H1 (cell line): ENCODE measurements around the gene SESN1. TPM values are rescaled to one million over a fixed set of nuclear protein-coding genes. Genes with fewer than 3 reads are reported as not detected.

Experiments
- GTF2F1 ChIP-seq: IDR thresholded peaks from 2 replicates; pipeline ENCODE4 v1.6.1; 2012; ENCODE audit warnings: low read depth, low read length, improper control_type of control experiment, borderline replicate concordance
- MAX ChIP-seq: IDR thresholded peaks from 2 replicates; pipeline ENCODE4 v1.6.1; 2012; ENCODE audit warnings: inconsistent platforms
- polyA plus RNA-seq, 7 experiments: library from polyadenylated mRNA; depleted of rRNA in 3 of 7; stranded (reverse) in 5 of 7; unstranded in 2 of 7; fragments of >200 nt in 5 of 7; fragments of 200-250 nt in 2 of 7; gene quantifications; 1 replicate in 5 of 7; 2 replicates in 1 of 7; 4 replicates in 1 of 7; pipeline versions ENCODE4 v1.2.1 to v1.2.3, GENCODE V29; 2011 to 2013; ENCODE audit warnings: missing spikeins in 2 of 7, mixed read lengths in 2 of 7
- total RNA-seq: library from RNA; stranded (reverse); fragmentation: NEBNext Ultra II Directional; extraction: Animal tissue kit (Norgen Biotek cat#: 25700); gene quantifications from 2 replicates; pipeline ENCODE4 v1.2.1, GENCODE V29; 2021
- TF ChIP-seq, protein P1 (sequence below): fragments of 300-600 bp; sonication (generic); IDR thresholded peaks from 2 replicates; pipeline ENCODE4 v1.7.1; 2012; ENCODE audit warnings: low read length, moderate library complexity, mild to moderate bottlenecking, inconsistent platforms; ENCODE audit not compliant: insufficient replicate concordance
- TF ChIP-seq, protein P2 (sequence below): IDR thresholded peaks from 2 replicates; pipeline ENCODE4 v1.6.1; 2012; ENCODE audit warnings: low read length, inconsistent platforms

SESN1 gene
- total and polyA plus RNA-seq, 2 of the 8 experiments (the other 6 are each of a cell fraction or from before 2014, with no cell fraction given), result 12.8 to 15.6 TPM

- TF ChIP-seq, protein P1, sequence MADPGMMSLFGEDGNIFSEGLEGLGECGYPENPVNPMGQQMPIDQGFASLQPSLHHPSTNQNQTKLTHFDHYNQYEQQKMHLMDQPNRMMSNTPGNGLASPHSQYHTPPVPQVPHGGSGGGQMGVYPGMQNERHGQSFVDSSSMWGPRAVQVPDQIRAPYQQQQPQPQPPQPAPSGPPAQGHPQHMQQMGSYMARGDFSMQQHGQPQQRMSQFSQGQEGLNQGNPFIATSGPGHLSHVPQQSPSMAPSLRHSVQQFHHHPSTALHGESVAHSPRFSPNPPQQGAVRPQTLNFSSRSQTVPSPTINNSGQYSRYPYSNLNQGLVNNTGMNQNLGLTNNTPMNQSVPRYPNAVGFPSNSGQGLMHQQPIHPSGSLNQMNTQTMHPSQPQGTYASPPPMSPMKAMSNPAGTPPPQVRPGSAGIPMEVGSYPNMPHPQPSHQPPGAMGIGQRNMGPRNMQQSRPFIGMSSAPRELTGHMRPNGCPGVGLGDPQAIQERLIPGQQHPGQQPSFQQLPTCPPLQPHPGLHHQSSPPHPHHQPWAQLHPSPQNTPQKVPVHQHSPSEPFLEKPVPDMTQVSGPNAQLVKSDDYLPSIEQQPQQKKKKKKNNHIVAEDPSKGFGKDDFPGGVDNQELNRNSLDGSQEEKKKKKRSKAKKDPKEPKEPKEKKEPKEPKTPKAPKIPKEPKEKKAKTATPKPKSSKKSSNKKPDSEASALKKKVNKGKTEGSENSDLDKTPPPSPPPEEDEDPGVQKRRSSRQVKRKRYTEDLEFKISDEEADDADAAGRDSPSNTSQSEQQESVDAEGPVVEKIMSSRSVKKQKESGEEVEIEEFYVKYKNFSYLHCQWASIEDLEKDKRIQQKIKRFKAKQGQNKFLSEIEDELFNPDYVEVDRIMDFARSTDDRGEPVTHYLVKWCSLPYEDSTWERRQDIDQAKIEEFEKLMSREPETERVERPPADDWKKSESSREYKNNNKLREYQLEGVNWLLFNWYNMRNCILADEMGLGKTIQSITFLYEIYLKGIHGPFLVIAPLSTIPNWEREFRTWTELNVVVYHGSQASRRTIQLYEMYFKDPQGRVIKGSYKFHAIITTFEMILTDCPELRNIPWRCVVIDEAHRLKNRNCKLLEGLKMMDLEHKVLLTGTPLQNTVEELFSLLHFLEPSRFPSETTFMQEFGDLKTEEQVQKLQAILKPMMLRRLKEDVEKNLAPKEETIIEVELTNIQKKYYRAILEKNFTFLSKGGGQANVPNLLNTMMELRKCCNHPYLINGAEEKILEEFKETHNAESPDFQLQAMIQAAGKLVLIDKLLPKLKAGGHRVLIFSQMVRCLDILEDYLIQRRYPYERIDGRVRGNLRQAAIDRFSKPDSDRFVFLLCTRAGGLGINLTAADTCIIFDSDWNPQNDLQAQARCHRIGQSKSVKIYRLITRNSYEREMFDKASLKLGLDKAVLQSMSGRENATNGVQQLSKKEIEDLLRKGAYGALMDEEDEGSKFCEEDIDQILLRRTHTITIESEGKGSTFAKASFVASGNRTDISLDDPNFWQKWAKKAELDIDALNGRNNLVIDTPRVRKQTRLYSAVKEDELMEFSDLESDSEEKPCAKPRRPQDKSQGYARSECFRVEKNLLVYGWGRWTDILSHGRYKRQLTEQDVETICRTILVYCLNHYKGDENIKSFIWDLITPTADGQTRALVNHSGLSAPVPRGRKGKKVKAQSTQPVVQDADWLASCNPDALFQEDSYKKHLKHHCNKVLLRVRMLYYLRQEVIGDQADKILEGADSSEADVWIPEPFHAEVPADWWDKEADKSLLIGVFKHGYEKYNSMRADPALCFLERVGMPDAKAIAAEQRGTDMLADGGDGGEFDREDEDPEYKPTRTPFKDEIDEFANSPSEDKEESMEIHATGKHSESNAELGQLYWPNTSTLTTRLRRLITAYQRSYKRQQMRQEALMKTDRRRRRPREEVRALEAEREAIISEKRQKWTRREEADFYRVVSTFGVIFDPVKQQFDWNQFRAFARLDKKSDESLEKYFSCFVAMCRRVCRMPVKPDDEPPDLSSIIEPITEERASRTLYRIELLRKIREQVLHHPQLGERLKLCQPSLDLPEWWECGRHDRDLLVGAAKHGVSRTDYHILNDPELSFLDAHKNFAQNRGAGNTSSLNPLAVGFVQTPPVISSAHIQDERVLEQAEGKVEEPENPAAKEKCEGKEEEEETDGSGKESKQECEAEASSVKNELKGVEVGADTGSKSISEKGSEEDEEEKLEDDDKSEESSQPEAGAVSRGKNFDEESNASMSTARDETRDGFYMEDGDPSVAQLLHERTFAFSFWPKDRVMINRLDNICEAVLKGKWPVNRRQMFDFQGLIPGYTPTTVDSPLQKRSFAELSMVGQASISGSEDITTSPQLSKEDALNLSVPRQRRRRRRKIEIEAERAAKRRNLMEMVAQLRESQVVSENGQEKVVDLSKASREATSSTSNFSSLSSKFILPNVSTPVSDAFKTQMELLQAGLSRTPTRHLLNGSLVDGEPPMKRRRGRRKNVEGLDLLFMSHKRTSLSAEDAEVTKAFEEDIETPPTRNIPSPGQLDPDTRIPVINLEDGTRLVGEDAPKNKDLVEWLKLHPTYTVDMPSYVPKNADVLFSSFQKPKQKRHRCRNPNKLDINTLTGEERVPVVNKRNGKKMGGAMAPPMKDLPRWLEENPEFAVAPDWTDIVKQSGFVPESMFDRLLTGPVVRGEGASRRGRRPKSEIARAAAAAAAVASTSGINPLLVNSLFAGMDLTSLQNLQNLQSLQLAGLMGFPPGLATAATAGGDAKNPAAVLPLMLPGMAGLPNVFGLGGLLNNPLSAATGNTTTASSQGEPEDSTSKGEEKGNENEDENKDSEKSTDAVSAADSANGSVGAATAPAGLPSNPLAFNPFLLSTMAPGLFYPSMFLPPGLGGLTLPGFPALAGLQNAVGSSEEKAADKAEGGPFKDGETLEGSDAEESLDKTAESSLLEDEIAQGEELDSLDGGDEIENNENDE, result no peak
- TF ChIP-seq MAX, result no peak
- TF ChIP-seq, protein P2, sequence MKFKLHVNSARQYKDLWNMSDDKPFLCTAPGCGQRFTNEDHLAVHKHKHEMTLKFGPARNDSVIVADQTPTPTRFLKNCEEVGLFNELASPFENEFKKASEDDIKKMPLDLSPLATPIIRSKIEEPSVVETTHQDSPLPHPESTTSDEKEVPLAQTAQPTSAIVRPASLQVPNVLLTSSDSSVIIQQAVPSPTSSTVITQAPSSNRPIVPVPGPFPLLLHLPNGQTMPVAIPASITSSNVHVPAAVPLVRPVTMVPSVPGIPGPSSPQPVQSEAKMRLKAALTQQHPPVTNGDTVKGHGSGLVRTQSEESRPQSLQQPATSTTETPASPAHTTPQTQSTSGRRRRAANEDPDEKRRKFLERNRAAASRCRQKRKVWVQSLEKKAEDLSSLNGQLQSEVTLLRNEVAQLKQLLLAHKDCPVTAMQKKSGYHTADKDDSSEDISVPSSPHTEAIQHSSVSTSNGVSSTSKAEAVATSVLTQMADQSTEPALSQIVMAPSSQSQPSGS, result no peak
- TF ChIP-seq GTF2F1, result no peak
- TF ChIP-seq, all 59 proteins: peak for 0
Observed at GRCh38 chr6:109075934-109076333, 18.7 kb downstream of the SESN1 start (continued).
